Erythroblast (primary cell): Measurements from ENCODE around the gene FASN.

ENCODE experiments used
- GATA1 ChIP-seq: IDR thresholded peaks from 2 replicates; pipeline ENCODE4 v1.6.1; 2011; ENCODE audit warnings: low read depth, mild to moderate bottlenecking, control low read depth, low read length, moderate library complexity
- POLR2A ChIP-seq: IDR thresholded peaks from 2 replicates; pipeline ENCODE4 v1.6.1; 2011; ENCODE audit warnings: mild to moderate bottlenecking, low read length

- TF ChIP-seq POLR2A (no peak), GATA1 (no peak)
Measured at GRCh38 chr17:82035488-82035887, 62.5 kb downstream of the FASN start.
